ENCODE results near the gene BMPR2. TPM values are rescaled to one million over a fixed set of nuclear protein-coding genes. Genes with fewer than 3 reads are reported as not detected.
A peak's percentile ranks its signal among the peaks of the same experiment; 100 is the strongest.
"Not testable (repeated sequence)": the region's sequence is repeated elsewhere in the genome, so short reads cannot be mapped to it uniquely, and the experiment has no call there.

BMPR2 gene
- total RNA-seq, 1 experiment from 2014 or later = 8.2 TPM

DNA sequence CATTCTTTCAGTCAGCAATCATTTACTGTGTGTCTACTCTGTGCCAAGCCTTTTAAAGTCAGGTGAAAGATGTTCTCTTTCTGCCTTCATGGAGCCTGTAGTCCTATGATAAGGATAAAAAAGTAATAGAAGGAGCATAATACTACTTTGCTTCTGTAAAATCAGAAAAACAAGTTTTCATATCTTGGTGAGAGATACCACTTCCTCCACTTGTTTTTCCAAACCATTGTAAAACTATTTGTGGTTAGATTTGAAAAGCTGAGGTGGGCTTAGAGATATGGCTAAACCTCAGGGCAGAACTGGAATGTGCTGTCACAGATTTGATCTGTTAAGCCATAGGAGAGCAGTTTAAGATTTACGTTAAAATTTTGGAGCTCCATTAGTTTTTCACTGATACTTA, 153.9 kb downstream of the BMPR2 start:
- DNase-seq (ENCODE audit: low read depth) = peak; percentile 34

DNA sequence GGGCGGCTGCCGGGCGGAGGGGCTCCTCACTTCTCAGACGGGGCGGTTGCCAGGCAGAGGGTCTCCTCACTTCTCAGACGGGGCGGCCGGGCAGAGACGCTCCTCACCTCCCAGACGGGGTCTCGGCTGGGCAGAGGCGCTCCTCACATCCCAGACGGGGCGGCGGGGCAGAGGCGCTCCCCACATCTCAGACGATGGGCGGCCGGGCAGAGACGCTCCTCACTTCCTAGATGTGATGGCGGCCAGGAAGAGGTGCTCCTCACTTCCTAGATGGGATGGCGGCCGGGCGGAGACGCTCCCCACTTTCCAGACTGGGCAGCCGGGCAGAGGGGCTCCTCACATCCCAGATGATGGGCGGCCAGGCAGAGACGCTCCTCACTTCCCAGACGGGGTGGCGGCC, 159.2 kb downstream of the BMPR2 start:
- not testable (repeated sequence) for DNase-seq (ENCODE audit: low read depth)

DNA sequence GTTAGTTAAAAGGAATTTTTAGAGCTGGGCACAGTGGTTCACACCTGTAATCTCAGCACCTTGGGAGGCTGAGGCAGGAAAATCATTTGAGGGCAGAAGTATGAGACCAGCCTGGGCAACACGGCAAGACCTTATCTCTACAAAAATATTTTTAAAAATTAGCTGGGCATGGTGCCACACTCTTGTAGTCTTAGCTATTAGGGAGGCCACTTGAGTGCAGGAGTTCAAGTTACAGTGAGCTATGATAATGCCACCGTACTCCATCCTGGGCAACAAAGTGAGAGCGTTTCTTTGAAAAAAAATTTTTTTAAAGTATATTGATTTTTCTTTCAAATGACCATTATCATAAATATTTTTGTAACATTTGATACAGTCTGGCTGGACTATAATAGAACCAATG, 165.0 kb downstream of the BMPR2 start:
- DNase-seq (ENCODE audit: low read depth) = peak; percentile 5

DNA sequence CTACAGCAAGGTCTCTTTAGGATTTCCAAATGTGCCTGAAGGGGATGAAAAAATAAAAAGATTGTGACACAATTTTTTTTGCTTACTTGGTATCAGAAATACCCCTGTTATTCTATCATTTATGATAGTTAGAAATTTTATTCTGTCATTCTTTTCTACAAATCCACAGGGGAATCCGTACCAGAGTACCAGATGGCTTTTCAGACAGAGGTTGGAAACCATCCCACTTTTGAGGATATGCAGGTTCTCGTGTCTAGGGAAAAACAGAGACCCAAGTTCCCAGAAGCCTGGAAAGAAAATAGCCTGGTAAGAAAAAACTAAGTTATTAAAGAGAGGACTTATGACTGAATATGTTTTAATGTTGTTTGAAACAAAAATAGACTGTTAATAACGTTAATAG, 166.0 kb downstream of the BMPR2 start:
- no peak for DNase-seq (ENCODE audit: low read depth)

- DNase-seq (ENCODE audit: low read depth) = no peak
Measured at GRCh38 chr2:202545523-202545922, 169.4 kb downstream of the BMPR2 start.

- DNase-seq (ENCODE audit: low read depth) = no peak
Measured at GRCh38 chr2:202545931-202546330, 169.8 kb downstream of the BMPR2 start.

GRCh38 chr2:202546499-202547141, 170.5 kb downstream of the BMPR2 start:
- peak; percentile 10 for DNase-seq (ENCODE audit: low read depth)

GRCh38 chr2:202548240-202548639, 172.1 kb downstream of the BMPR2 start:
- DNase-seq (ENCODE audit: low read depth) = no peak

- DNase-seq (ENCODE audit: low read depth) = not testable (repeated sequence)
Measured at GRCh38 chr2:202551000-202551399, 174.9 kb downstream of the BMPR2 start.

GRCh38 chr2:202555356-202555755, 179.2 kb downstream of the BMPR2 start:
- no peak for DNase-seq (ENCODE audit: low read depth)

- no peak for DNase-seq (ENCODE audit: low read depth)
Measured at GRCh38 chr2:202560200-202560599, 184.1 kb downstream of the BMPR2 start.

- DNase-seq (ENCODE audit: low read depth) = no peak
Measured at GRCh38 chr2:202564226-202564625, 188.1 kb downstream of the BMPR2 start.

DNA sequence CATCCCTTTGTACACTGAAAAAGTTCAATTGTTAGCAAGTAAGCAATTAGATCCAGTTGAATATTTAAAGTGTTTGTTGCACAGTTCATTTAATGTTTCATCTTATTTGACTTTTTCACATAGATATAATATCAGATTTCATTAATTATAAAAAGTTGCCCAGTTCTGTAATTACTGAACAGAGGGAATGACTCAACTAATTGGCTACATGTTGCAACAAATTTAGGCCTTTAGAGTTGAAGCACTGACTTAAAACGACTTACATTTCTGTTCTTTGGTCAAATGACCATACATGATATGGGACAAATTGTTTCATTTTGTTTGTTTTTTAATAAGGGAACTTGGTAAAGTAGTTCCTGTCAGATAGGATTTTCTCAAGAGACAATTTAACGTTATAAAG, 190.2 kb downstream of the BMPR2 start:
- DNase-seq (ENCODE audit: low read depth) = no peak

DNA sequence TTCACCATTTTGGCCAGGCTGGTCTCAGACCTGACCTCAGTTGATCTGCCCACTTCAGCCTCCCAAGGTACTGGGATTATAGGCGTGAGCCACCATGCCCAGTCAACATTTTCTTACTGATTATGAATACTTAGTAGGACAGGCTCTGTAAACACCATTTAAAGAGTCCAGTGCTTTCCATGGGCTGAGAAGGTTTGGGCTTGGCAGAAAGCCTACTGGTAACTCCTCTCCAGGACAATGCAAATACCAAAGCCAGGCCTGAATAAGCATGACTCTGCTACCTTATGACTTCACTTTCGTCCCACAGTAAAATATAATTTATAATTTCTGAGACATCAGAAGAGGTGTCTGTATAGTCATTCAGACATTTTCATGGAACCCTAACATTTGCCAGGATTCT, 198.4 kb downstream of the BMPR2 start:
- DNase-seq (ENCODE audit: low read depth) = no peak

DNA sequence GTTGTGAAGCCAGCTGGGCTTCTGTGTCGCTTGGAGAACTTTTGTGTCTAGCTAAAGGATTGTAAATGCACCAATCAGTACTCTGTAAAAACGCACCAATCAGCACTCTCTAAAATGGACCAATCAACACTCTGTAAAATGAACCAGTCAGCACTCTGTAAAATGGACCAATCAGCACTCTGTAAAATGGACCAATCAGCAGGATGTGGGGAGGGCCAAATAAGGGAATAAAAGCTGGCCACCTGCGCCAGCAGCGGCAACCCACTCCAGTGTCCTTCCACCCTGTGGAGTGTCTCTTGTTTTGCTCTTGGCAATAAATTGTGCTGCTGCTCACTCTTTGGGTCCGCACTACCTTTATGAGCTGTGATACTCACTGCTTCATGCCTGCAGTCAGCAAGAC, 199.1 kb downstream of the BMPR2 start:
- not testable (repeated sequence) for DNase-seq (ENCODE audit: low read depth)

DNA sequence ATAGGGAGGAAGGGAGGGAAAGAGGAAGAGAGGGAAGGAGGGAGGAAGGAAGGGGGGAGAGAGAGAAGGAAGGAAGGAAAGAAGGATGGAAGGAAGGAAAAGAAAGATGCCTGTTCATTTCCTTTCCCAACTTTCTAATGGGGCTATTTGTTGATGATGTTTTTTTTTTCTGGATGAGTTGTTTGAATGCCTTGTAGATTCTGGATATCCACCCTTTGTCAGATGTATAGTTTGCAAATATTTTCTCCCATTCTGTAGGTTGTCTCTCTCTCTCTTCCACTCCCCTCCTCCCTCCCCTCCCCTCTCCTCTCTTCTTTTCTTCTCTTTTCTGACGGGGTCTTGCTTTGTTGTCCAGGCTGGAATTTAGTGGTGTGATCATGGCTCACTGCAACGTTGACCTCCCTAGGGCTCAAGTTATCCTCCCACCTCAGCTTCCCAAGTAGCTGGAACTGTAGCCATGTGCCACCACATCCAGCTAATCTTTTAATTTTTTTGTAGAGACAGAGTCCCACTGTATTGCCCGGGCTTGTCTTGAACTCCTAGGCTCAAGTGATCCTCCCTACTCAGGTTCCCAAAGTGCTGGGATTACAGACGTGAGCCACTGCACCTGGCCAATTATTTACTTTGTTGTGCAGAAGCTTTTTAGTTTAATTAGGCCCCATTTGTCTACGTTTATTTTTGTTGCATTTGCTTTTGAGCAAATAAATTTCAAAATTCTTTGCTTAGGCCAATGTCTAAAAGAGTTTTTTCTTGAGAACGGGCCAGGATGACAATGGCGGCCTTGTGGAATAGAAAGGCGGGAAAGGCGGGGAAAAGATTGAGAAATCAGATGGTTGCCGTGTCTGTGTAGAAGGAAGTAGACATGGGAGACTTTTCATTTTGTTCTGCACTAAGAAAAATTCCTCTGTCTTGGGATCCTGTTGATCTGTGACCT, 201.4 kb downstream of the BMPR2 start:
- DNase-seq (ENCODE audit: low read depth) = no peak

DNA sequence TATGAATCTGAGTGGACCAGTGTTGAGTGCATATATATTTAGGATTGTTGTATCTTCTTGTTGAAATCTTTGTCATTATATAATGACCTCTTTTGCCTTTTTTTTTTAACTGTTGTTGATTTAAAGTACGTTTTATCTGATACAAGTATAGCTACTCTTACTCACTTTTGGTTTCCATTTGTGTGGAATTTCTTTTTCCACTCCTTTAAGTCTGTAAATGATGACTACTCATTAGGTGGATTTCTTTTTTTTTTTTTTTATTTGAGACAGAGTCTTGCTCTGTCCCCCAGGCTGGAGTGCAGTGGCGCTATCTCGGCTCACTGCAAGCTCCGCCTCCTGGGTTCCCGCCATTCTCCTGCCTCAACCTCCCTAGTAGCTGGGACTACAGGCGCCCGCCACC, 206.7 kb downstream of the BMPR2 start:
- DNase-seq (ENCODE audit: low read depth) = not testable (repeated sequence)

DNA sequence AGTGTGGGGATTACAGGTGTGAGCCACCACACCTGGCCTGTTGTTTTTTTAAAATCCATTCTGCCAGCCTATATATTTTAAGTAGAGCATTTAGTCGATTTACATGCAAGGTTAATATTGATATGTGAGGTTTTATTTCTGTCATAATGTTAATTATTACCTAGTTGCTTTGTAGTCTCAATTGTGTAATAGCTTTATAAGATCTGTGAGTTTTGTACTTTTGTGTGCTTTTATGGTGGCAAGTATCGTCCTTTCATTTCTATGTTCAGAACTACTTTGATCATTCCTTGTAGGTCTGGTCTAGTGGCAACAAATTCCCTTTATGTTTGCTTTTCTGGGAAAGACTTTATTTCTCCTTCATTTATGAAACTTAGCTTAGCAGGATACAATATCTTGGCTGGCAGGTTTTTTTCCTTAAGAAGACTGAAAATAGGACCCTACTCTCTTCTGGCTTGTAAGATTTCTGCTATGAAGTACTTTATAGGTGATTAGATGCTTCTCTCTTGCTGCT, 207.6 kb downstream of the BMPR2 start:
- DNase-seq (ENCODE audit: low read depth) = no peak

DNA sequence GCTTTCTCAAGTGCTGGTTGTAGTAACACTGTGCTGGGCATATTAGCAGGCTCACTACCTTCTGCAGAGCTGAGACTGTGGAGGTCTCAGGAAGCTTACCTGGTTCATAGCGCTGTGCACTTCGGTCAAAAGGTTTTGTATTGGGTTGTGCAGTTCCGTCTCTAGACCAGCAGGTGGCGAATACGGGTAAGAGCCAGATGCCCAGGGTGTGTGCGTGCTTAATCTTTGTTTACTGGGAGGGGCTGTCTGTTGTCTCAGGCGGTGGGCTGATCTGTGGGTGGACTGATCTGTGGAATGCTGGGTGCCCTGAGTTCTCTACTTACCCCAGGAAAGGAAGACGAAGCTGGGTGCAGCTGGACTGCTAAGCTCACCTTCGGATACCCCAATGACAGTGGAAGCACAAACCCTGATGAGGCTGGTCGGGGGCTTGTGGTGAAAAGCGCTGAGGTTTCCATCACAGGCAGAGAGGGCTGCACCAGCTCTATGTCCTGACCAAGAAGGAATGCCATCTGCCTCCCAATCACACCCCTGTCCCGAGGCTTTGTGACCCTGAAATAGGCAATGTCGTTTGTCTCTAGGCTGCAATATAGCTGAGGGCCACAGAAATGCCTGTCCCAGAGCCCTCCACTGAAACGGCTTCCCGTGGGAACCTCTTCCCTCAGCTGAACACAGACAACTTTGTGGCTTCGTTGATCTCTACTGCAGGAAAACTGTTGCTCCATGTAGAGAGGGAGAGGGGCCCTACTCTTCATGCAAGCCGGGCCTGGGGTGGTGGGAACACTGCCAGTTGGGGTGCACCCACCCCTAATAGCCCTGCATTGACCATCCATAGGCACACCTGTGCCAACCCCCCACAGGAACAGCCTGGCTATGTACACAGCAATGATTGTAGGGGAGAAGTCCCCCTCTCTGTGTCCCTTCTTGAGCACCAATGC, 212.8 kb downstream of the BMPR2 start:
- peak; percentile 66 for DNase-seq (ENCODE audit: low read depth)

GRCh38 chr2:202589582-202589949, 213.4 kb downstream of the BMPR2 start:
- DNase-seq (ENCODE audit: low read depth) = no peak

- no peak for DNase-seq (ENCODE audit: low read depth)
Measured at GRCh38 chr2:202592566-202592965, 216.4 kb downstream of the BMPR2 start.

DNA sequence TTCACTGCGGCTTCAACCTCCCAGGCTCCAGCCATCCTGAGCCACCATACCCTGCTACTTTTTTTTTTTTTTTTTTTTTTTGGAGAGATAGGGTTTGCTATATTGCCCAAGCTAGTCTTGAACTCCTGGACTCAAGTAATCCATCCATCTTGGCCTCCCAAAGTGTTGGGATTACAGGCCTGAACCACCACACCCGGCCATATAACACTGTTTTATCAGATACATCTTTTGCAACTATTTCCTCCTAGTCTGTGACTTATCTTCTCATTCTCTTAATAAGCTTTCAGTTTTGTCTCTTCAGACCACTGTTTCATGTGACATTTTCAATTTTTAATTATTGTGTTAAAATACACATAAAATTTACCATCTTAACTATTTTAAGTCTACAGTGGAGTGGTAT, 223.0 kb downstream of the BMPR2 start:
- DNase-seq (ENCODE audit: low read depth) = no peak

All from Daoy (cell line).